LNCaP clone FGC (cell line): ENCODE measurements around the gene LNX1.
A peak's percentile ranks its signal among the peaks of the same experiment; 100 is the strongest.

Source experiments
- DNase-seq: peaks from one replicate; pipeline ENCODE4 v3.0.0-alpha.2; 2011; ENCODE audit warnings: low read depth
- H3K4me3 ChIP-seq: 2 replicates; pipeline ENCODE4 v1.5.1; 2011; ENCODE audit warnings: mild to moderate bottlenecking, low read depth, low read length, control low read depth
- TF ChIP-seq, protein P1 (sequence below): IDR thresholded peaks from 2 replicates; pipeline ENCODE4 v1.5.1; 2012; ENCODE audit warnings: mild to moderate bottlenecking; ENCODE audit not compliant: control insufficient read depth, insufficient read depth; ENCODE audit errors: extremely low read depth

The LNX1 gene

DNA sequence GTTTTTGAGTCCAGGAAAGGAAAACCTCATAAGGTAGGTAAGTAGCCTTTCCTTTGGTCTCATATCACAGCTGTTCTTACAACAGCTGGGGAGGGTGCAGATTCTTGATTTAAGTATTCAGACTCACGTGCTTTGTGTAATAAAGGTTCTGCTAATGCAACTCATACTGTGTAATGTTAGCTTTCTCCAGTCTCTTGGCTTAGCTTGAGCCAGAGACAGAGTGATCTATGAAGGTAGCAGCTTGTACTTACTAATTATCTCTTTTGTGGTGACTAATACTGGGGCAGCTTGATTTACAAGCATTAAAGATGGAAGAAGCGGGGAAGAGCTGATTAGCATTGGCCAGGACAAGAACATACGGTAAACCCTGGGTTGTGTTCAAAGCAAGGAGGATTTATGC lies 80.3 kb downstream of the LNX1 start:
- H3K4me3 ChIP-seq, result no peak overlapping the region
- TF ChIP-seq, protein P1, sequence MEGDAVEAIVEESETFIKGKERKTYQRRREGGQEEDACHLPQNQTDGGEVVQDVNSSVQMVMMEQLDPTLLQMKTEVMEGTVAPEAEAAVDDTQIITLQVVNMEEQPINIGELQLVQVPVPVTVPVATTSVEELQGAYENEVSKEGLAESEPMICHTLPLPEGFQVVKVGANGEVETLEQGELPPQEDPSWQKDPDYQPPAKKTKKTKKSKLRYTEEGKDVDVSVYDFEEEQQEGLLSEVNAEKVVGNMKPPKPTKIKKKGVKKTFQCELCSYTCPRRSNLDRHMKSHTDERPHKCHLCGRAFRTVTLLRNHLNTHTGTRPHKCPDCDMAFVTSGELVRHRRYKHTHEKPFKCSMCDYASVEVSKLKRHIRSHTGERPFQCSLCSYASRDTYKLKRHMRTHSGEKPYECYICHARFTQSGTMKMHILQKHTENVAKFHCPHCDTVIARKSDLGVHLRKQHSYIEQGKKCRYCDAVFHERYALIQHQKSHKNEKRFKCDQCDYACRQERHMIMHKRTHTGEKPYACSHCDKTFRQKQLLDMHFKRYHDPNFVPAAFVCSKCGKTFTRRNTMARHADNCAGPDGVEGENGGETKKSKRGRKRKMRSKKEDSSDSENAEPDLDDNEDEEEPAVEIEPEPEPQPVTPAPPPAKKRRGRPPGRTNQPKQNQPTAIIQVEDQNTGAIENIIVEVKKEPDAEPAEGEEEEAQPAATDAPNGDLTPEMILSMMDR, result no peak
- no peak for DNase-seq

DNA sequence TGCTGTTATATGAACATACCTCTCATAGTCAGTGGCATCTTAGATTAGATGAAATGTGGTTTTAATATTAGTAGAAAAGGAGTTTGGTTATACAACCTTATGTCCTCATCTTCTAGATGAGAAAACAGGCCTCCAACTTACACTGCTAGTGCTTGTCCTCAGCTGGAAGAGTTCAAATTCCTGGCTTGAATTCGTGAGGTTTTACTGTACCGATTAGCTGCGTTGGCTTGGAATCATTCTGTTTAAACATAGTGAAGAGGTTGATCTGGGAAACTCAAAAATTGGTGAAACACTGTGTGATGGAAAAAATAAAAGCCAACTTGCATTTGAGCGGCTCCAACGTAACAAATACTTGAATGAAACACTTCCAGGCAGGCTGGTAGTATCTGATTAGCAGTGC lies 81.0 kb downstream of the LNX1 start:
- no peak for DNase-seq
- TF ChIP-seq, protein P1, result no peak
- no peak overlapping the region for H3K4me3 ChIP-seq

DNA sequence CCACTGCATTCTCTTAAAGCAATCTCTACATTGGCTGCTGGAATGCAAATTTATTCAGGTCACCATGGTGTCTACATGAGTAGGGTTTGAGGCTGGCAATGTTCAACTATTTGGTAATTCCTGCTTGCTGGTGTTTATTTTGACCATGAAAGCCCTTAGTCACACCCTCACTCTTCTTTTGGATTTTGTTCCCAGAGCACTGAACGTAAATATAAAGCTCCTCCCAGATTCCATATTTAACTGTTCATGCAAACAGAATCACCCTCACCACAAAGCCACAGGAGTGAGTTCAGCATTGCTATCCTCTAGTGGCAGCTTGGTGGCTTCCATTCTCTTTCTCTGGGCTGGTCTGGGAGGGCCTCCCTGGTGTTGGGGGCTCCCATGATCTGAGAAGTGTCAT lies 82.8 kb downstream of the LNX1 start:
- TF ChIP-seq, protein P1, result no peak
- no peak for DNase-seq
- H3K4me3 ChIP-seq, result no peak overlapping the region

DNA sequence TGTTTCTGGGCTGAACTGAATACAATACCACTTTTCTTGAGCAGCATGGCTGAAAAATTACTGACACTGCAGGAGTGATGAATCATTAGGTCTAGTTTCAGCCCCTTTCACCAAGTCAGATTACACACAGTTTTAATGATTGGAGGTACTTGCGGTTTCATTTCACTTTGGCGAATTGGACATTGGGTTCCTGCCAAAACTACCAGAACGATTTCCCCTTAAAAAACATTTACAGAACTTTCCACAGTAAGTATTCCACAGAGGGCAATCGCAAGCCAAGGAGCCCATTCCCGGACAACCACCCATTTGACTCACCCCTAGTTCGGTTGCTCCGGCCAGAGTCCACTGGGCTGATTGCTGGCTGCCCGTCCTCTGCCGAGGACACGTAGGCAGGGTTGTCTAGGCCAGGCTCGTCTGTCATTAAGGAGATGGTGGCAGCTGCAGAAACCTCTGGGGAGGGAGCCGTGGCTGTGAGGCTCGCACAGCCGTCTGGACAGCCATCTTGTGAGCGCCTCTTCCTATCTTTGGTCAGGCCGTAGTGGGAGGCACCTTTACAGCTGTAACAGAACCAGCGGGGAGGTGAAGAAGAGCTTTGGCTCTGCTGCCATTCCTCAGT lies 83.5 kb downstream of the LNX1 start:
- TF ChIP-seq, protein P1, result no peak
- H3K4me3 ChIP-seq, result no peak overlapping the region
- no peak for DNase-seq

DNA sequence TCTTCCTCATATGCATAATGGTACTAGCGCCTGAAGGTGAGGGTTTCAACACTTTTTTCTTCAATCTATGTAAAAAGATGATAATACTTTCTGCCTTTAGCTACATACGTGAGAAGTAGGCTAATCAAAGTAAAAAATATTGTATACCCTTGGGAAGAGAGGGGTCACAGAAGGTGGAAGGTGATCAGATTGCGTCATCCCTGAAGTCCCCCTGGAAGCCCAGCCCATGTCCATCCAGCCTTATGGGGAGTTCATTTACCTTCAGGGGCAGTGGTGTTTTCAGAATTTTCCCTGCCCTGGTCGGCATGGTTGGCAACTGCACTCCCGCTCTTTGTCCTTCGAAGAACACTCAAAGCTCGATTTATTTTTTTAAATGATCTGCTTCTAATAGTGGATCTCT lies 84.2 kb downstream of the LNX1 start:
- TF ChIP-seq, protein P1, result no peak
- no peak for DNase-seq
- no peak overlapping the region for H3K4me3 ChIP-seq

DNA sequence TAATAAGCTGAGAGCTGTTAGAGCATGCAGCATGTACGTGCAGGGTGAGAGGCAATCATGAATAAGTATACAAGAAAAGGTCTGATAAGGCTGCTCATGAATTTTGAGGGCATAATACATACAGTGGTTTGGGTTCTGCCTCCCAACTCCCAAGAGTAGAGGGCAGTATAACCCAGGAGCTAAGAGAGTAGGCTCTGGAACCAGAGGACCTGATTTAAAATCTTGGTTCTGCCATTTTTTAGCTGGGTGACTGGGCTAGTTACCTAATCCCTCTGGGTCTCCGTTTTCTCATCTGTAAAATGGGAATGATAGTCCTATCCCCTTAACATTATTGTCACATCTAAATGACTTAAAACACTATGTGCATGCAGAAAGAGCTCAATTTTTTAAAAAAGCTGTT lies 85.3 kb downstream of the LNX1 start:
- DNase-seq, result no peak
- H3K4me3 ChIP-seq, result no peak overlapping the region
- TF ChIP-seq, protein P1, result peak; percentile 34

DNA sequence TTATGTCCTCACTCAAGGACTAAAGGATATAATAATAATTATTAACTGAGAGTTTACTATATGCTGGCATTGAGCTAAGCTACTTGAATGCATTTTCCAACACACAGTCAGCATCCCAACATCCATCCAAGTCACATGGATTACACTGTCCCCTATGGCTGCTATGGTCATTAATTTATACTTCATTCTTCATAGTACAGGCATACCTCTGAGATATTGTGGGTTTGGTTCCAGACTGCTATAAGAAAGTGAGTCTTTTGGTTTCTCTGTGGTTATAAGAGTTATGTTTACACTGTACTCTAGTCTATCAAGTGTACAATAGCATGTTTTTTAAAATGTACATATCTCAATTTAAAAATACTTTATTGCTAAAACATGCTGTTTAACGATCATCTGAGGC lies 89.2 kb downstream of the LNX1 start:
- no peak for DNase-seq
- no peak overlapping the region for H3K4me3 ChIP-seq
- TF ChIP-seq, protein P1, result no peak
